ENCODE measurements around the gene TBC1D1.

Gene TBC1D1

DNA sequence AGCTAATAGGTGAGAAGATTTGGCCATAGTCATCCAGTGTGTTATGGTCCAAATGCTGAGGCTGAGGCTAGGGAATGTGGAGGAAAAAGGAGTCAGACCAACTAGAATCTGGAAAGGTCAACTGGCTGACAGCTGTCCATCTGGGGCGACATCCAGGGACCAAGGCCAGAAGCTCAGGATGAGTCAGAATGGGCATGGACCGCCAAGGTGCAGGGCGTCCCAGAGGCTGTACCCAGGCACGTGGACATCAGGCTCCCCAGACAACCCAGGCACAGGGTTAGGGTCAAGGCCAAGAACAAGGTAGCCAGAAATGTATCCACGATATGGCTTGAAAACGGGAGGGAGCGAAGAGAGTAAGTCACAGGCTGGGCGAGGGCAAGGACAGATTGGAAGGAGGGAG lies 43.2 kb downstream of the TBC1D1 start:
- H3K4me3 ChIP-seq (ENCODE audit: low read length) = no peak overlapping the region
- H3K9me3 ChIP-seq (ENCODE audit: insufficient read depth, low read depth, low read length) = no peaks in the 10 kb centered on the region
- no peaks in the 10 kb centered on the region for H3K27me3 ChIP-seq (ENCODE audit: insufficient read depth, low read length)
- H3K36me3 ChIP-seq (ENCODE audit: insufficient read depth, low read depth, low read length) = no peaks in the 10 kb centered on the region
- 0 out of 2 replicates have a peak, but pooled peaks cover 3% of the 10 kb centered on the region for H3K4me1 ChIP-seq (ENCODE audit: insufficient read depth, low read length)
- H3K27ac ChIP-seq (ENCODE audit: low read length) = no peak overlapping the region
- no peak overlapping the region for H3K9ac ChIP-seq (ENCODE audit: low read depth, low read length)

DNA sequence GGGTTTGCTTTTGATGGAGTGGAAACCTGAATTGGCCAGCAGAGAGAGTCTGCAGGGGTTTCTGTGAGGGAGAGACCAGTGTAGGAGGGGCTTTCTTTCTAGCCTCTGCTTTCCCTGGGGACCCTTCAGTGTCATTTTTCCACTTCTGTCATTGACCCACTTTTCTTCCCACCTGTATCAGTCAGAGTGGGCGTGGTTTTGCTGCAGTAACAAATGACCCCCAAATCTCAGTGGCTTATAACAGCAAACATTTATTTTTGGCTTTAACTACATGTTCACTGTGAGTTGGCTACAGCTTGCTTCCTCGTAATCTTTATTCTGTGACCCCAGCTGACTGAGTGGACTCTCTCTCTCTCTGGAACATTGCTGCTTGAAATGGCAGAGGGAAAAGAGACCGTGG lies 43.7 kb downstream of the TBC1D1 start:
- no peaks in the 10 kb centered on the region for H3K4me1 ChIP-seq (ENCODE audit: insufficient read depth, low read length)
- H3K9me3 ChIP-seq (ENCODE audit: insufficient read depth, low read depth, low read length) = no peaks in the 10 kb centered on the region
- H3K36me3 ChIP-seq (ENCODE audit: insufficient read depth, low read depth, low read length) = no peaks in the 10 kb centered on the region
- no peaks in the 10 kb centered on the region for H3K27me3 ChIP-seq (ENCODE audit: insufficient read depth, low read length)
- H3K27ac ChIP-seq (ENCODE audit: low read length) = no peak overlapping the region
- H3K9ac ChIP-seq (ENCODE audit: low read depth, low read length) = no peak overlapping the region
- H3K4me3 ChIP-seq (ENCODE audit: low read length) = no peak overlapping the region

- Histone ChIP-seq H3K27me3 (ENCODE audit: insufficient read depth, low read length) (no peaks in the 10 kb centered on the region), H3K27ac (ENCODE audit: low read length) (no peak overlapping the region), H3K4me1 (ENCODE audit: insufficient read depth, low read length) (no peaks in the 10 kb centered on the region), H3K4me3 (ENCODE audit: low read length) (no peak overlapping the region), H3K9ac (ENCODE audit: low read depth, low read length) (no peak overlapping the region), H3K36me3 (ENCODE audit: insufficient read depth, low read depth, low read length) (no peaks in the 10 kb centered on the region), H3K9me3 (ENCODE audit: insufficient read depth, low read depth, low read length) (no peaks in the 10 kb centered on the region)
These were observed 44.1 kb downstream of the TBC1D1 start for GRCh38 chr4:37935026-37935425.

GRCh38 chr4:37936889-37937498 lies 46.1 kb downstream of the TBC1D1 start:
- no peak overlapping the region for H3K4me3 ChIP-seq (ENCODE audit: low read length)
- no peaks in the 10 kb centered on the region for H3K36me3 ChIP-seq (ENCODE audit: insufficient read depth, low read depth, low read length)
- H3K9me3 ChIP-seq (ENCODE audit: insufficient read depth, low read depth, low read length) = no peaks in the 10 kb centered on the region
- no peak overlapping the region for H3K27ac ChIP-seq (ENCODE audit: low read length)
- H3K9ac ChIP-seq (ENCODE audit: low read depth, low read length) = no peak overlapping the region
- H3K4me1 ChIP-seq (ENCODE audit: insufficient read depth, low read length) = no peaks in the 10 kb centered on the region
- H3K27me3 ChIP-seq (ENCODE audit: insufficient read depth, low read length) = no peaks in the 10 kb centered on the region

GRCh38 chr4:37938208-37938607 lies 47.3 kb downstream of the TBC1D1 start:
- no peaks in the 10 kb centered on the region for H3K9me3 ChIP-seq (ENCODE audit: insufficient read depth, low read depth, low read length)
- no peaks in the 10 kb centered on the region for H3K27me3 ChIP-seq (ENCODE audit: insufficient read depth, low read length)
- no peaks in the 10 kb centered on the region for H3K36me3 ChIP-seq (ENCODE audit: insufficient read depth, low read depth, low read length)
- no peak overlapping the region for H3K4me3 ChIP-seq (ENCODE audit: low read length)
- H3K27ac ChIP-seq (ENCODE audit: low read length) = no peak overlapping the region
- H3K4me1 ChIP-seq (ENCODE audit: insufficient read depth, low read length) = no peaks in the 10 kb centered on the region
- no peak overlapping the region for H3K9ac ChIP-seq (ENCODE audit: low read depth, low read length)

DNA sequence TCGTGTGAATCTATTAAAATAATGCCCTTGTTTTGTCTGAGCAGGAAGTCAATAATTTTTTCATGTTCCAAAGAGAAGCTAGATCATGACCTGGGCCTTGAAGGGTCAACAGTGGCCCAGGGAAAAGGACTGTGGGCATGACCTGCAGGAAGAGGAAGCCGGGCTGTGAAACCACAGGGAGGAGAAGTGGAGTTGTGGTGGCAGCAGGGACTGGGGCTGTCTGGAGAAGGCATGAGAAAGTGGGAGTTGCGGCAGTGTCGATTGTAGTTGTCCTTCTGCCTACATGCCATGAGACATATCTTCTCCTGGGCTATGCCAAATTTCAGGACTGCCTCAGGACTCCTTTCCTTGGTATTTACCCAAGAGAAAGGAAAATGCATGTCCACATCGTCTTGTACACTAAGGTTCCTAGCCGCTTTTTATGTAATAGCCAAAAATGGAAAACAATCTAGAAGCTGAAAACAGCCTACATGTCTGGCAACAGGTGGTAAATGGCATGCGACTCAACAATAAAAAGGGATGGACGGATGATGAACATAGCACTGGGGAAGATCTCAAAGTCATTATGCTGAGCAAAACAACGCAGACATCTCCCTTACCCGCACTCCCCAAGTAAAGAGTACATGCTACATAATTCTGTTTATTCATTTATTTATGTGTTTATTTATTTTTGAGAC lies 55.8 kb downstream of the TBC1D1 start:
- Histone ChIP-seq H3K9me3 (ENCODE audit: insufficient read depth, low read depth, low read length) (no peaks in the 10 kb centered on the region), H3K4me3 (ENCODE audit: low read length) (no peak overlapping the region), H3K27ac (ENCODE audit: low read length) (no peak overlapping the region), H3K36me3 (ENCODE audit: insufficient read depth, low read depth, low read length) (no peaks in the 10 kb centered on the region), H3K27me3 (ENCODE audit: insufficient read depth, low read length) (no peaks in the 10 kb centered on the region), H3K9ac (ENCODE audit: low read depth, low read length) (no peak overlapping the region), H3K4me1 (ENCODE audit: insufficient read depth, low read length) (no peaks in the 10 kb centered on the region)

- Histone ChIP-seq H3K9ac (ENCODE audit: low read depth, low read length) (no peak overlapping the region), H3K27ac (ENCODE audit: low read length) (no peak overlapping the region), H3K36me3 (ENCODE audit: insufficient read depth, low read depth, low read length) (no peaks in the 10 kb centered on the region), H3K9me3 (ENCODE audit: insufficient read depth, low read depth, low read length) (no peaks in the 10 kb centered on the region), H3K27me3 (ENCODE audit: insufficient read depth, low read length) (no peaks in the 10 kb centered on the region), H3K4me1 (ENCODE audit: insufficient read depth, low read length) (no peaks in the 10 kb centered on the region), H3K4me3 (ENCODE audit: low read length) (no peak overlapping the region)
These were observed 57.7 kb downstream of the TBC1D1 start for GRCh38 chr4:37948542-37948941.

- H3K4me1 ChIP-seq (ENCODE audit: insufficient read depth, low read length) = no peaks in the 10 kb centered on the region
- no peaks in the 10 kb centered on the region for H3K36me3 ChIP-seq (ENCODE audit: insufficient read depth, low read depth, low read length)
- no peaks in the 10 kb centered on the region for H3K9me3 ChIP-seq (ENCODE audit: insufficient read depth, low read depth, low read length)
These were observed 58.9 kb downstream of the TBC1D1 start for GRCh38 chr4:37949636-37950426.

DNA sequence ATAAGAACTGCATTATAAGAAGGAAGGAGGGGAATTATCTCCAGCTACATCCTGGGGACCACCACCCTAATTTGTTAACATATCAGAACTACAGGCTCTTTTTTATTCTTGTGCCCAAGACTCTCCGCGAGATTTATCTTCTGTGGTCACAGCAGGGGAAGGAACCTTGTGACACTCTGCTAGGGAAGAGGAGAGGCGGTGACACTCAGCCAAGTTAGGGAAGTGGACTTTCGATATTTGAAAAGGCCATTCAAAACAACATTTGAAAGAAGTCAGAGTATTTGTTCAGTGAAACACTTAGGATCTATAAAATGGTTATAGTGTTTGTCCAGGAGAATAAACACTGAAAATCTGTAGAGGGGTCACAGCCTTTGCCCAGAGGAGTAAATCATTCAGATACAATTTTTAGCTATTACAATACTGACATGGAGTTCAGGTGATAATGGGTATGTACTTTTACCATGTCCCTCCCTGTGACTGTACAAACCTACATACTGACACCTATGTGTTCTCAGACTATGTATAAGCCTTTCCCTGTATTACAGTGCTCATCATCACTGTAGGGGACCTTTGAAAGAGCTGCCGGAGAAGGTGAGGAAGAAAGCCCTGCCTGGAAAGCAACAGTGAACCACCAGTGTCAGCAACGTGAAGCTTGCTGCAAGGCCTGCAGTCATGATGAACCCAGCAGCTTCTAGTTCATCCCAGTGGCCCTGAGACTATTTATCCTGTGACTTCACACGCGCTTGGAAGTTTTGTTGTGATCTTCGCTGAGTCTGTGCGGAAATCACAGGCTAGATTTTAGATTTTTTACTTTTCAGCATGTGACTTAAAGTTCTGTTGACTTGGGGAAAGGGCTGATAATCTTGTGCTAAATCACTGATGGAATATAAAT lies 60.8 kb downstream of the TBC1D1 start:
- Histone ChIP-seq H3K27me3 (ENCODE audit: insufficient read depth, low read length) (no peaks in the 10 kb centered on the region), H3K36me3 (ENCODE audit: insufficient read depth, low read depth, low read length) (no peaks in the 10 kb centered on the region), H3K4me3 (ENCODE audit: low read length) (no peak overlapping the region), H3K9ac (ENCODE audit: low read depth, low read length) (no peak overlapping the region), H3K9me3 (ENCODE audit: insufficient read depth, low read depth, low read length) (no peaks in the 10 kb centered on the region), H3K27ac (ENCODE audit: low read length) (no peak overlapping the region), H3K4me1 (ENCODE audit: insufficient read depth, low read length) (no peaks in the 10 kb centered on the region)

More at GRCh38 chr4:37949636-37950426, 58.9 kb downstream of the TBC1D1 start:
- H3K9ac ChIP-seq (ENCODE audit: low read depth, low read length) = no peak overlapping the region
- no peaks in the 10 kb centered on the region for H3K27me3 ChIP-seq (ENCODE audit: insufficient read depth, low read length)
- H3K27ac ChIP-seq (ENCODE audit: low read length) = no peak overlapping the region
- no peak overlapping the region for H3K4me3 ChIP-seq (ENCODE audit: low read length)

DNA sequence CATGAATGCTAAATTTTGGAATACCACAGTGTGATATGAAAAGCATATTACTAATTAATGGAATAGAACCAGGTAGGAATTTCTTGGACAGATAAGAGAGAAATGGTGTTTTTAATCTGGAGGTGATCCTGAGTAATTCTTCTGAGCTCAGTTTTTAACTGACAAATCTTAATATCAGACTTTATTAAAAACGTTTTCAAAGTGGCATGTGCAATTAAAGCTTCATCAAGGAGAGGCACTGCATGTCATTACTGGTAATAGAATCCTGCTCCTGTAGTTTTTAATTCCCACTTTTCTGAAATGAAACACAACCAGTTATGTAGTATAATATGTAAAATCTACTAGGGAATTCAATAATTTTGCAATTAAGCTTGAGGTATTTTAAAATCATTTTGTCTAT lies 62.3 kb downstream of the TBC1D1 start:
- no peaks in the 10 kb centered on the region for H3K9me3 ChIP-seq (ENCODE audit: insufficient read depth, low read depth, low read length)
- H3K4me3 ChIP-seq (ENCODE audit: low read length) = no peak overlapping the region
- H3K36me3 ChIP-seq (ENCODE audit: insufficient read depth, low read depth, low read length) = no peaks in the 10 kb centered on the region
- no peaks in the 10 kb centered on the region for H3K27me3 ChIP-seq (ENCODE audit: insufficient read depth, low read length)
- no peak overlapping the region for H3K9ac ChIP-seq (ENCODE audit: low read depth, low read length)
- no peak overlapping the region for H3K27ac ChIP-seq (ENCODE audit: low read length)
- H3K4me1 ChIP-seq (ENCODE audit: insufficient read depth, low read length) = no peaks in the 10 kb centered on the region

- H3K4me3 ChIP-seq (ENCODE audit: low read length) = no peak overlapping the region
- no peak overlapping the region for H3K27ac ChIP-seq (ENCODE audit: low read length)
- H3K4me1 ChIP-seq (ENCODE audit: insufficient read depth, low read length) = no peaks in the 10 kb centered on the region; the same call in 1 of the 2 replicates
- H3K9me3 ChIP-seq (ENCODE audit: insufficient read depth, low read depth, low read length) = no peaks in the 10 kb centered on the region
- H3K27me3 ChIP-seq (ENCODE audit: insufficient read depth, low read length) = no peaks in the 10 kb centered on the region
- no peak overlapping the region for H3K9ac ChIP-seq (ENCODE audit: low read depth, low read length)
- H3K36me3 ChIP-seq (ENCODE audit: insufficient read depth, low read depth, low read length) = no peaks in the 10 kb centered on the region
These were observed 62.9 kb downstream of the TBC1D1 start for GRCh38 chr4:37953620-37954293.

Measured in iPS-20b (cell line).